NCI-H2196 treated with DMSO at 0.1 percent for 48 hours (cell line): Measurements from ENCODE around the gene CDH23.

ENCODE experiments used
- DNase-seq: peaks from one replicate; lab custom pipeline; 2025; ENCODE audit not compliant: unreplicated experiment; lab: John Stamatoyannopoulos, UW

The CDH23 gene

DNA sequence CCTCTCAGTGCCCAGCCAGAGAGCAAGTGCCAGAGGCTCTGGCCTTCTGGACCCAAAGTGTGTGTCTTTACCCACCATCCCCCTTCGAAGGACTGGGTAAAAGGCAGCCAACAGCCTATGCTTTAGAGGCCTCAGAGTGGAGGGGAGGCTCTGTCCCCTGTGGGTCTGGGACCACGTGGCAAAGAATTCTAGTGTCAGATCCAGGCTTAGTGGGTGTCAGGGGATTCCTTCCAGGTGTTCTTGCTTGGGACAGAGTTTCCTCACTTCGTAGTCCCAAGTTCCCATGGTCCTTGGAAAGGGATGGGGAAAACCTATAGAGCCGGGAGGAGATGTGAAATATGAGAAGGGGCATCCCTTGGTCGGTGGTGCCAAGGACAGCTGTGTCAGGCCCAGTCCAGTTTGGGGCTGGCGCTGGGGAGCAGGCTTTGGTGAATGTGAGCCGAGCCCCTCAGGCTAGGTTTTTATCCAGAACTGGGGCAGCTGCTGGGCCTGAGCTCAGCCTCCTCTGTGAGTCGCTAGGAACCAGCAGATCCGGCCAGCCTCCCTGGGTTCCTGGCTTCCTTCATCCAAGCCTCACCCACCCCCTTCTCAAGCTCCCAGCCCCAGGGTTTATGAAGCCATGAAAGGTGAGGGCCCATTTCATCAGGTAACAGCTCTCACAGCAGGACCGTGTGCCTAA is 251.7 kb downstream of the CDH23 start:
- DNase-seq: no peak

DNA sequence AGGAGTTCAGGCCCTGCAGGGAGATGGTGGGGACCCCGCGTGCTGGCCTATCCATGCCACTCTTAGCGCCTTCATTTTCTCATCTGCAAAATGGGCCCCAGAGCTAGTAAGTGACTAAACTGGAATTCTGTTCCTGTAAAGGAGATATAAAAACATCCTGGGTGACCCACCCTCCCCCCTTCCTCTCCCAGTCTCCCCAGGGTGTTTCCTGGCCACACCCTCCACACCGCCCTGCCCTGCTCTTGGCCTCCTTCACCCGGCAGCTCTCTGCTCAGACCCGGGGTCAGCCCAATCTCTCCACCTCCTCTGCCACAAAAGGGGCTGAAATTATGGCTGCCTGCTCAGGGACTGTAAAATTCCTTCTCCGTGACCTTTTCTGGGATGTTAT is 252.2 kb downstream of the CDH23 start:
- DNase-seq: no peak

DNA sequence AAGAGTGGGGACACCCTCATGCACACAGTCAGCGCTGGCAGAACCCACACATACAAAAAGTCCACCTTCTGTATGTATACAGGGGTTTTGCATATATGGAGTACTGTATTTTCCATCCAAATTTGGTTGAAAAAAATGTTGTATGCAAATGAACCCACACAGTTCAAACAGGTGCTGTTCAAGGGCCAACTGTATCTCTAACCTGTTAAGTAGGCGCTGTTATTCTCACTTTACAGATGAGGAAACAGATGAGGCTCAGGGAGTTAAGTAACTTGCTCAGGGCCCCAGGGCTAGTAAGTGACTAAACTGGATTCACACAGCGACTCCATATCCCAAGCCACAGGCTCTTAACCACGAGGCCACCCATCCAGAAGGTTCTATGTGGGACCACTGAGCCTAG is 252.9 kb downstream of the CDH23 start:
- DNase-seq: no peak

DNA sequence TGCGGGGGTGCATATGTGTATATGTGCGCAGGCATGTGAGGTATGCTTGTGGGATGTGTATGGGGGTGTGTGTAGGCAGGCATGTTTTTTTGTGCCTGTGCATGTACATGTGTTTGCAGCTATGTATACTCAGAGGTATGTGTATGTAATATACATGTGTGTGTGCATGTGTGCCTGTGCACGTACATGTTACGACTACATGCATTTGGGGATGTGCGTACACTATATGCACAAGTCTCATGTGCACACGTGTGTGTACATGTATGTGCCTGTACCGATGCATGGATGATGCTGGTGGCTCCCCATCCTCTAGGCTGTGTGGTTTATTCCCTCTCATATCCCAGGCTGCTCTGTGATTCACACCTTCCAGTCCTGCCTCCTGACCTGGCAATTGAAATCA is 253.7 kb downstream of the CDH23 start:
- no peak for DNase-seq

DNA sequence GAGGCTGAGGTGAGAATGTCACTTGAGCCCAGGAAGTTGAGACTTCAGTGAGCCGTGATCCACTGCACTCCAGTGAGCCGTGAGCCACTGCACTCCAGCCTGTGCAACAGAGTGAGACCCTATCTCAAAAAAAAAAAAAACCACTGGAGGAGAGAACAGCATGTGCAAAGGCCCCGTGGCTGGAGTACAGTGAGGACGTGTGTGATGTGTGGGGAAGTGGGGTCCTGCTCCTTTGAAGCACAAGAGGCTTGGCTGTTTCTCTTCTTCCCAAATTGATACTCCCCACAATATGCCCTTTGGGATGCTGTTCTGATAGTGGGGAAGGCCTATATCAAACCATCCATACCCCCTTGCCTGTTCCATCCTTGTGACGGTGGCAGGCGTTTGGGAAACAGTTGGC is 254.7 kb downstream of the CDH23 start:
- no peak for DNase-seq

DNA sequence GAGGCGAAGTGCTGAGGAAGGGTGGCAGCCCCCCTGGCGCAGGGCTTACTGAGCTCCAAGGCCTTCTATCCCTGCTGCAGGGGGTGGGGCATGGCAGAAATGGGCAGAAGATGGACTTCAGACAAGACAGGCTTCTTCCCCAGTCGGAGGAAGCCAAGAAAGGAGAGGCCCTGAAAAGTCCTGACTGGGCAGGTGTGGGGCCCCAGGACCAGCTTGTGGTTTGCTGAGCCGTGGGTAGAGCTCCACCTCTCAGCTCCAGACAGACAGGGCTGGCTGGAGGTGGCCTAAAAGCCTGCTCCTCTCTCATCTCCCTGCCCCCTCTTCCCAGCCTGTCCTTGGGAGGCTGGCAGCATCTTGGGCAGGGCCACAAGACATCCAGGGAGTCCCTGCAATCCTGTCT is 255.2 kb downstream of the CDH23 start:
- no peak for DNase-seq

DNA sequence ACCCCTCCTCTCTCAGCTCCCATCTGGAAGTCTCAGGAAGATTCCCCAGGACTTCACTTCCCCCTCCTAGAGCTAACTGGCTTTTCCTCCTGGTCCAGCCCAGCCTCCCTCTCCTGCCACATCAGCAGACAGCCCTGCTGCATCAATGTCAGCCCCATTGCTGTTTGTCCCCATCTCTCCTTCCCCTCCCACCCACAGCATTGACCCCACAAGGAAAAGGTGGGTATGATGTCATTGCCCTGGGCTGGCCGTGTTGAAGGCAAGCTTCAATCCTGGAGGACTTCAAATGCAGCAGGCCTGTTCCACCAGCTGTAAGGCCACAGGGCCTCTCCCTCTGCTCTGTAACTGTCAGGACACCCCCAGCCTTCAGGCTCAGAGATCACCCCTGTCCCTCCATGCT is 256.3 kb downstream of the CDH23 start:
- no peak for DNase-seq

DNA sequence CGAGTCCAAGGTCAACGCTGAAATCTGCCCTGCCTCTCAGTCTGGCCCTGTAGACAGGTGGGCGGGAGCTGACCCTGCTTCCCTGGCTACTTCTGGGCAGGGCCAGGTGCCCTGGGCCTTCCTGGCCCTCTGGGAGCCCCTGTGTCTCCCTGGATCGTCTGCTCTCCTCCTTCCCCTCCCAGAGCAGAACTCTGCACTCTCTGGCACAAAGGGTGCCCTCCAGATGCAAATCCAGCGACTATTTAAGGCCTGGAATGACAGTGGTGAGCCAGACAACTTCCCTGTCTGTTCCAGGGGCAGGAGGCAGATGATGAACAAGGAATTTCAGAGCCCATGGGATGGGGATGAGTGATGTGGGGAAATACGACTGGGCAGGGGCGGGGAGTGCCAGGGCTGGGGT is 259.5 kb downstream of the CDH23 start:
- DNase-seq: no peak

DNA sequence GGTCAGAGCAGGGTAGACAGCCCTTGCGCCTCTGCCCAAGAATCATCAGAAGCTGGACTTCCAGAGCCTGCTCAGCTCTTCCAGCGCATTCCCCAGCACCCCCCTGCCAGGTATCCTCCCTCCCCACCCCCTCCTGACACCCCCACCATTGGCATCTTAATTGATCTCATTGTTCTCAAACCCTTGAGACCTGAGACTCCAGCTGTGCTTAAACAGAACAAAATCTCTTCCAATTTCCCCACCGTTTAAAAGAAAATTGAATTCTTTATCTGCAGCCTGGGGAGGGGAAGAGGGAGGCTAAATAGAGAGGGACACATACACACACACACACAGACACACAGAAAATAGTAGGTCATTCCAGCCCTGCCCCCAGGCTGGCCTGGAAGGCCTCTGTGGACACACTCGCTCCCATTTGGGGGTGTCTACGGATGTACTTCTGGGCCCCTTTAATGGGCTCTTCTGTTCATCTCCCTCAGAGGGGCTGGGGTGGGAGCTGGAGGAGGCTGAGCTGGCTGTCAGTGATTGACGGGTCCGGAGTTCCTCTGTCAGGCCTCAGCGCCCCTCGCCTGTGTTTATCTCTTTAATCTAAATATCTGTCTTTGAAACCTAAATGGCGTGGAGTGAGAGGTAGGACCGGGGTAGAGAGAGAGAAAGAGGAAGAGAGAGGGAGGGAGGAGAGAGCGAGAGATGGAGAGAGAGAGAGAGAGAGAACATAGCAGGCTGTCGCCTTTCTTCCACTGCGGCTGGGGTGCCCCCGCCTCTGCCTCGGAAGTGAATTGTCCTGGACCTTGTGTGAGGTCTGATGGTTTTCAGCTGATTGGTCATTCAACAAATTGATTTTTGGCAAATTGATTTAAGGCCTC is 261.1 kb downstream of the CDH23 start:
- no peak for DNase-seq

DNA sequence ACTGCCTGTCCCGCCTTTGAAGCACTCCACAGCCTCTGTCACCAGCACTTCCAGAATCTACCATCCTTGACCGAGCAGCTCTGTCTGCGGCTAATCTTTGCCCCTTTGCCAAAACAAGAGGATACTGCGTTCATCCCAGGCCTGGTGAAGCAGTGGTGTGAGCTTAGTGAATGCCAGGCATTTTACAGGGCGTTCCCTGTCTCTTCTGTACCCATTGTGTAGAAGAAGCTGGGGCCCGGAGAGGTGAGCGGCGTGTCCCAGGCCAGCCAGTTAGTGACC is 261.7 kb downstream of the CDH23 start:
- no peak for DNase-seq

DNA sequence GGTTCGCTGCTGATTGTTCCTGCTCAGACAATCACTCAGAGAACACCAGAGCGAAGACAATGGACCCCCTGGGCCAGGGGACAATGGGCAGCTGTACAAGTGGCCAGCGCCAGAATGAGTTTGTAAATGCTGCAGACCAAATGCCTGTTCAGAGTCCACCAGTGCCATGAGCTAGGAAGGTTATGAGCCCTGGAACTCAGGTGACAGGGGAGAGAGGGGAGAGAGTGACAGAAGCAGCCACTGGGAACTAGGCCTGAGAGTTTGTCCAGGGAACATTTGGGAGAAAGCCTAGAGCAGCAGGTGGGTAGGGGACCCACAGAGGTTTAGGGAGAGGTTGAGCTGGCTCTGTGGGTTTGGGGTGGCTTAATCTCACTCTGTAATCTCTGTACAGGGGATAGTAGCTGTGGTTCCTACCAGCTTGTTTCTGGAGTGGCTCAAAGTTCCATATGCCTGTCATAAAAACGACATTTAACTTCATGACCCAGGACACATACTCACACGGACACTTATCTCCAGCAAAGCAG is 262.5 kb downstream of the CDH23 start:
- no peak for DNase-seq

DNA sequence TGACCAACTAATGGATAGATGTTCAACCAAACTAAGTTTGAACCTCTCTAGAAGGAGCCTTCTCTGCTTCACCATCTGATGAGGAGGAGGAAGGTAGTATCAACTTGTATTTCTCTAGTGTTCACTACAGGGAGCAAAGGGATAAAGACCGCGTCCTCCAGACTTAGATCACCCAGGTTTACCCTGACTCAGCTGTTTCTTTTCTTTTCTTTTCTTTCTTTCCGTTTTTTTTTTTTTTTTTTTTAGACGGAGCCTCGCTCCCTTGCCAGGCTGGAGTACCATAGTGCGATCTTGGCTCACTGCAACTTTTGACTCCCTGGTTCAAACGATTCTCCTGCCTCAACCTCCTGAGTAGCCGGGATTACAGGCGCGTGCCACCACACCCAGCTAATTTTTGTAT is 263.0 kb downstream of the CDH23 start:
- DNase-seq: no peak

DNA sequence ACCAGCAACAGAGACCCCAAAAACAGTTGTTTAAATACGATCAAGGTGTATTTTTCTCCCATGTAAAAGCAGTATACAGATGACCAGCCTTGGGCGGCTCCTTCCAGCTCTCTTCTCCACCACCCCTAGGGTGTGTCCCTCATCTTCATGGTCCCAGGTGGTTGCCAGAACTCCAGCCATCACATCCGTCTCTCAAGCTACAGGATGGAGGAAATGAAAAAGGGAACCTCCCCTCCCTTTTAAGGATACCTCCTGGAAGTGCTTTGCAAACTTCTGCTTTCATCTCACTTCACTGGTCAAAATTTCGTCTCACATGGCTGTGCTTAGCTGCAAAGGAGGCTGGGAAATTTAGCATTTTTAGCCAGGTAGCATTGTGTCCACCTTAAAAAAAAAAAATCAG is 263.6 kb downstream of the CDH23 start:
- DNase-seq: no peak

DNA sequence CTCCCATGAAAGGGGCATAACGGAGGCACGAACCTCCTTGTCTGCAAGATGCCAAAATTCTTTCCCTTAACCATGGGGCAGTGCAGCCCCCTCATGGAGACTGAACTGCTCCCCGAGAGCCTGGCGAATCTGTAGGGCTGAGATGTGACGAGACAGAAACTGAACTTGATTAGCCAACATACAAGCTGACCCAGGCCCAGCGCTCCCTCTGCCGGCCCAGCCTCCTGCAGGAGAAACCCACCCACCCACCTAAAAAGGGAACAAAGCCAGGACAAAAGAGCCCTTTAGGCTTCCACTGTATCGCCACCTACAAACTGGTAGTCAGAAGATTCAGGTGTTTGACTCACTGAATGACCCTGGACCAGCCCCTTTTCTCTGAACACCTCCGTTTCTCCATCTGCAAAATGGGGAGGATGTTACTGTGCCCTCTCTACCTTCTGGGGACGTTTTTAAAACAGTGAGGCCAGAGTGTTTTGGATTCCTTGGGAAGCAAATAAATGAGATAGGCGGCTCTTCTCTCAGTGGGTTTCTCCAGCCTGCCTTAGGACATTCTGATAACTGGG is 264.4 kb downstream of the CDH23 start:
- no peak for DNase-seq

DNA sequence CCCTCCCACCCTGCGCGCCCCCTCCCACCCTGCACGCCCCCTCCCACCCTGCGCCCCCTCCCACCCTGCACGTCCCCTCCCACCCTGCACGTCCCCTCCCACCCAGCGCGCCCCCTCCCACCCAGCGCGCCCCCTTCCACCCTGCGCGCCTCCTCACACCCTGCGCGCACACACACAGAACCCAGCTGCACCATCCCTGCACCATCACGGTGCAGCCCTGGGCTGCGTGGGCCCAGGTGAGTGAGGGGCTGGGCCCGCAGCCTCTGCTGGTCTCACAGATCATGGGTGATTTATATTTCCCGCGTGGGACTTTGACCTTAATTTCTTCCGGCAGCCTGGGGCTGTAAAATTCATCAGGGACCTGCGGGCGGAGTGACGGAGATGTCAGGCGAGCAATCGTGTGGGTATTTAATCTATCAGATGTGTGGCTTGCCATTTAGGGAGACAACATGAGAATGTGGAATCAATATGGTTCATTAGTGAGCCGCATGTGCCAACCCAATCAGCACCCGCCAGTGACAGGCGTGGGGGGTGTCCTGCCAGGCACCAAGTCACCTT is 265.1 kb downstream of the CDH23 start:
- DNase-seq: no peak

DNA sequence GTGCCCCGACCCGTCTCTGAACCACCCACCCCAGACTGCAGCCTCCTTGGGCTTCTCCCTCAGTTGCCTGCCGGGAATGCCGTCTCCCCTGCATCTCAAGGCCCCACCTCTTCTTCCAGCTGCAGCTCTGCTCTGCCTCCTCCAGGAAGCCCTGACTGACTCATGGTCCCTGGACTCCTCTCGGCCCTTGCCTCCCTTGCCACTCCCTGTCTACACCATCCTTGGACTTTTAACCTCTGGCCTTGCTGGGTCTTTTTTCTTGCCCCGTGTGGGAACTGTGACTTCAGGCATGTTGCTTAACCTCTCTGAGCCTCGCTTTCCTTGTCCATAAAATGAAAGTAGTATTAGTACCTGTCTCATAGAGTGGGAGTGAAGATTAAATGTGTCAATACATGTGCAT is 266.6 kb downstream of the CDH23 start:
- no peak for DNase-seq

DNA sequence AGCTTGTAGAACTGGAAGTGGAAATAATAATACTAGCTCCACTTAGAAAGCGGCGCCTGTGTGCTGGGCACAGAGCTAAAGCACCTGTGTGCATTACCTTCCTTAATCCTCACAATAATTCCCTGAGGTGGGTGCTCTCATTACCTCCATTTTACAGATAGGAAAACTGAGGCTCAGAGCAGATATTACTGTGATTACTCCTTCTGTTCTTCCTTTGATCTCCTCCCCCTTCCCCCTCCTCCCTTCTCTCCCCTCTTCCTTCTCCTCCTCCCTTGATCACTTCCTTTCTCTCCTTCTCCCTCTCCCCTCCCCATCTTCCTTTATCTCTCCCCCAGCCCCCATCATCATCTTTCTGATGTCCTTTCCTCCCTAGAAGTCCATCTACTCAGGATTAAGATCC is 267.9 kb downstream of the CDH23 start:
- DNase-seq: no peak

DNA sequence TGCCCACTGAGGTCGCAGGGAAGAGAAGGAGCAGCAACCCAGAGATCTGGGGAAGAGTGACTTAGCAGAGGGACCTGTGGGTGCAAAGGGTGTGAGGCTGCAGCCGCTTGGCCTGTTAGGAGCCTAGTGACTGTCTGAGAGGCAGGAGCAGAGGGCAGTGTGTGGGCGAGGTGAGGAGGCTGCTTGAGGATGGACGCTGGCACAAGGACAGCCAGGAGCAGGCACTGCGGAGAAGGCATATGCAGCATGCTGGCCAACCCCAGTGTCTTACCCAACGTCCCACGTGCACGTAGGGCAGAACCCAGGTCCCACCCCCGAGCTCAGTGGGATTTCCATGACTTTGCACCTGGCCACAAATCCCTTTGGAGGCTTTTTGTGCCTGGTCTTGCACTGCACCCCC is 268.7 kb downstream of the CDH23 start:
- DNase-seq: no peak

DNA sequence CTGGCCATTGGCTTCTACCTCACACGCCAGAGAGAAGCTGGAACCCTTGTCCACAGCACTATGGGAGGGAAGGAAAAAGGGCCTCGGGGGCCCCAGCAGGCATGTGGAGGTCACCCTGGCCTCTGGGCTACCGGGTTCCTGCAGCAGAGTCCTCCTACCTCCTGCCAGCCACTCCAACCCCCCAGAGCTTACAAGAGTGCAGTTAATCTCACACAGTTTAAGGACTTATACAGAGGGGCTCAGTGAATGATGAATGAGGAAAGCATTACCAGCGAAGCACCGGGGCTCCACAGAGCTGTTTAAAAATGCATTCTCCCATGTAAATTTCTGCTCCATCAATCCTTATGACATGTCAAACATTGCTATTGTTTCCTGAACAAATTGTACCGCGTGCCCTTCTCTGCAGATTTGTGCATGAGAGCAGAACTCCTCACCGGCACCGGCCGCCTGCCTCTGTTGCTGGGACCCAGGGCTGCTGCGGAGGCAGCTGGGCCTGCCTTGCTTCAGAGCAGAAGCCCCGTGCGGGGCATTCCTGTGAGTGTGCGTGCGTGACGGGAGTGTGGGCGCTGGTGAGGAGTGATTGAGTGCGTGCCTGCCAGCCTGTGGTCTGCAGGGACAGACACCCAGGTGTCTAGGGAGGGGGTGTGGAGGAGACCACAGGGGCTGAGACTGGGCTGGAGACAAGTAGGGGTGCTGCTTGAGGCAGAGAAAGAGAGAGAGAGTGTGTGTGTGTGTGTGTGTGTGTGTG is 270.1 kb downstream of the CDH23 start:
- no peak for DNase-seq

DNA sequence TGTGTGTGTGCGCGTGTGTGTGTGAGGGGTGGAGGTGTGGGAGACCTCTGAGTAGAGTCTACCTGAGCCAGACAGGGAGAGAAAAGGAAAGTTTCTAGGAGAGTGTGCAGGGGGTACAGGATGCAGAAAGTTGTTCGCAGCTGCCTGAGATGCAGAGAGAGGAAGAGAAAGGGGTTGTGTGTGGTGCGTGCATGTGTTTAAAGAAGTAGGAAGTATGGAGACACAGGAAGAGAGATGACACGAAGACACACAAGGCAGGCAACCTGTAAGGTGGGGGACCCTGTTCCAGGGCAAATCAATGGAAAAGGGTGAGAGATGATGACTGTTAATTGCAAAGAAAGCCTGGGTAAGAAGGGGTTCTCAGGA is 270.6 kb downstream of the CDH23 start:
- DNase-seq: no peak
